Lower leg skin (tissue), 3 donors: Measurements from ENCODE around the gene TNIP1.
A peak's percentile ranks its signal among the peaks of the same experiment; 100 is the strongest.

Experiments
- POLR2A ChIP-seq, 2 donors: fragments of 450-650 bp; IDR thresholded peaks; one replicate each; pipeline ENCODE4 v1.6.1; 2016 to 2017; ENCODE audit warnings: antibody characterized with exemption in 2 of 2, mild to moderate bottlenecking in 1 of 2, moderate library complexity in 1 of 2
- TF ChIP-seq, protein P1 (sequence below), 3 donors: fragments of 450-650 bp; IDR thresholded peaks; one replicate each; pipeline ENCODE4 v1.5.1; 2016; ENCODE audit warnings: antibody characterized with exemption in 3 of 3, mild to moderate bottlenecking in 3 of 3, moderate library complexity in 2 of 3

DNA sequence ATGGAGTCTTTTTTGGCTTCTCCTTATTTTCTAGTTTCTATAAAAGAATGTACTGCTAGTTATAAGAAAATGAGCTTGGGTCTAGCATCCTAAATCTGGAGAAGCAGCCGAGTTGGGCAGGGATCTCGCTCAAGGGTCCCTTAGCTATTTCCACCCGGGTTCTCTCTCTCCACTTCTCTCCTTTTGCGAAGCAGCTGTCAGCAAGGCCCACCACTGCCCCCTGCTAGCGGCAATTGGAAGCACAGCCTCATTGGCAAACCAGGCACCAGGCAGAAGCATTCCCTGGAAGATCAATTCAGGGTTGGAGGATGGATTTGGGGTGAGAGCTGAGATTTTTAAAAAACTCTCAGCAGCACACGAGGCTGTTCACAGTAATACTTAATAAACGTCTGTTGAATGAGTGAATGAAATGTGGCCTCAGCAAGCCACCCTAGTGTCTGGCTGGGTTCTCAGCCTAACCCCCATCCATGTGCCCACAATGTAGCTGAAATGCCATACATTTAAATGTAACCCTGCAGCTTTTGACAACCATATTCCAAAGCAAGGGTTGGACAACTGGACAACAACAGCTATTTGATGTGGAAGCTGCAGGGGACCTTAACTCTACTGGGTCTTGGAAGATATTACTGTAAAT lies 34.6 kb upstream of the TNIP1 start:
- TF ChIP-seq, protein P1, sequence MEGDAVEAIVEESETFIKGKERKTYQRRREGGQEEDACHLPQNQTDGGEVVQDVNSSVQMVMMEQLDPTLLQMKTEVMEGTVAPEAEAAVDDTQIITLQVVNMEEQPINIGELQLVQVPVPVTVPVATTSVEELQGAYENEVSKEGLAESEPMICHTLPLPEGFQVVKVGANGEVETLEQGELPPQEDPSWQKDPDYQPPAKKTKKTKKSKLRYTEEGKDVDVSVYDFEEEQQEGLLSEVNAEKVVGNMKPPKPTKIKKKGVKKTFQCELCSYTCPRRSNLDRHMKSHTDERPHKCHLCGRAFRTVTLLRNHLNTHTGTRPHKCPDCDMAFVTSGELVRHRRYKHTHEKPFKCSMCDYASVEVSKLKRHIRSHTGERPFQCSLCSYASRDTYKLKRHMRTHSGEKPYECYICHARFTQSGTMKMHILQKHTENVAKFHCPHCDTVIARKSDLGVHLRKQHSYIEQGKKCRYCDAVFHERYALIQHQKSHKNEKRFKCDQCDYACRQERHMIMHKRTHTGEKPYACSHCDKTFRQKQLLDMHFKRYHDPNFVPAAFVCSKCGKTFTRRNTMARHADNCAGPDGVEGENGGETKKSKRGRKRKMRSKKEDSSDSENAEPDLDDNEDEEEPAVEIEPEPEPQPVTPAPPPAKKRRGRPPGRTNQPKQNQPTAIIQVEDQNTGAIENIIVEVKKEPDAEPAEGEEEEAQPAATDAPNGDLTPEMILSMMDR (IDR thresholded peaks at IDR 0.05): peak in 1 of 3 donors; percentile 94
- TF ChIP-seq POLR2A (IDR thresholded peaks at IDR 0.05): no peak
